GM19193 (cell line): ENCODE data around the gene USP44.

Experiments
- POLR2A ChIP-seq: IDR thresholded peaks from 4 replicates; pipeline ENCODE4 v1.6.1; 2011; ENCODE audit not compliant: insufficient read depth, insufficient read length; ENCODE audit errors: extremely low read depth

The USP44 gene

DNA sequence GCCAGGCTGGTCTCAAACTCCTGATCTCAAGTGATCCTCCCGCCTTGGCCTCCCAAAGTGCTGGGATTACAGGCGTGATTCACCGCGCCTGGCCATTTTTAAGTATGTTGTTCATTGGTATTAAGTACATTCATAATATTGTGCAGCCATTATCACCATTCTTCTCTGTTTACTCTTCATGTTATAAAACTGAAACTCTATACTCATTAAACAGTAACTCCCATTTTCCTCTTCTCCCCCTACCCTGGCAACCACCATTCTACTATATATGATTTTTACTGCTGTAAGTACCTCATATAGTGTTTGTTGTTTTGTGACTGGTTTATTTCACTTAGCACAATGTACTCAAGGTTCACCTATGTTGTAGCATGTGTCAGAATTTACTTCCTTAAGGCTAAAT, 54.2 kb downstream of the USP44 start:
- TF ChIP-seq POLR2A: no peak

DNA sequence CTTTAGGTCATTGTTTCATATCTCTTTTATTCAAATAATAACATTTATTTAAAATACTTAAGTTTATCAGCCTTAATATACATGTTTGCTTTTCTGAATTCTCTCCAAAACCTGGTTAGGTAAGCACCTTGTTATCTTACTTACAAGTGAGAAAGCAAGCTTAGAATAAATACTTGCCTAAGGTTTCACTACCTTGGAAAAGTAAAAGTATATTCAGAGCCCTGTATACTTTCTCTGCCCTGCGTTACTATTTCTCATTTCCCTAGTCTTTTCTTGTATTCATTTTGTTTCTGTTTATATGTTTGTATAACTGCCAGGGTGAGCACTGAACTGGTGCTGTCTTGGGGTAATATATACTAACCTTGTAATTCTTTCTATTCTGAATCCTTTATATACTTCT, 55.8 kb downstream of the USP44 start:
- no peak for TF ChIP-seq POLR2A

DNA sequence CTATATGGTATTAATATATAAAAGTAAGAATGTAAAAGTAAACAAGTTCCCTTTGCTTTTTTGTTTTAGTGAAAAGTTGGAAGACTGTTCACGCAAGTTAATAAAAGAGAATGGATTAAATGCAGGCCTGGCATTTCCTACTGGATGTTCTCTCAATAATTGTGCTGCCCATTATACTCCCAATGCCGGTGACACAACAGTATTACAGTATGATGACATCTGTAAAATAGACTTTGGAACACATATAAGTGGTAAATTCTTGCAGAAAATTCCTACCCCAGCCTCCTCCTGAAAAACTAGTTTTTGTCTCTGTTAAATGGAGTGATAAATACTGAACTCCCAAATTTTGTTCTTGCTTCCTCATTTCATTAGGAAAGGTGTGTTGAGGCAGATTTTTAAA, 56.4 kb downstream of the USP44 start:
- no peak for TF ChIP-seq POLR2A

DNA sequence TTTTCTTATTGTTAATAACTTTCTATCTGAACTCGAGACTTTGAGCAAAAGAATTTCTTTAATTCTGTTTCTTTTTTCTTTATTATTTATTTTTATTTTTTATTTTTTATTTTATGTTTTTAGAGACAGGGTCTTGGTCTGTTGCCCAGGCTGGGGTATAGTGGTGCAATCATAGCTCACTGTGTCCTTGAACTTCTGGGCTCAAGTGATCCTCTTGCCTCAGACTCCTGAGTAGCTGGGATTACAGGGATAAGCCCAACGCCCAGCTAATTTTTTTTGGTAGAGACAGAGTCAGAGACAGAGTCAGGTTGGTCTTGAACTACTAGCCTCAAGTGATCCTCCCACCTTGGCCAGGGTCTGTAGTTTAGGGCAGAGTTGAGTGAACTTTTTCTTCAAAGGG, 58.8 kb downstream of the USP44 start:
- TF ChIP-seq POLR2A: no peak

DNA sequence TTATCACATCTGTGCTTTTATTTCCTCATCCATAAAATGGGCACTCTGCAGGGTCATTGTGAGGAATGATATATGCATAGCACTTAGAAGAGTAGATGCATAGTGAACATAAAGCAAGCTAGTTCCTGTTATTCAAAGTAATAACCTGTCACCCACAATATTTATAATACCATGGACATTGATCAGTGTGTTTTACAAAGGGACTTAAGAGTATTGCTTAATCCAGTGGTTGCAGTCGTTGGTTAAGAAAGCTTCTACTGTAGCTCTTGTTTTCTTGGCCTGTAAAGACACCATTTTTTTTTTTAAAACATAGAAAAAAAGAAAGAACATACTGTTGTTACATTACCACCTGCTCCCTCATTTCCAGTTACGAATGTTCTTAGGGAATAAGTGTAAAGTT, 64.3 kb downstream of the USP44 start:
- TF ChIP-seq POLR2A: no peak

DNA sequence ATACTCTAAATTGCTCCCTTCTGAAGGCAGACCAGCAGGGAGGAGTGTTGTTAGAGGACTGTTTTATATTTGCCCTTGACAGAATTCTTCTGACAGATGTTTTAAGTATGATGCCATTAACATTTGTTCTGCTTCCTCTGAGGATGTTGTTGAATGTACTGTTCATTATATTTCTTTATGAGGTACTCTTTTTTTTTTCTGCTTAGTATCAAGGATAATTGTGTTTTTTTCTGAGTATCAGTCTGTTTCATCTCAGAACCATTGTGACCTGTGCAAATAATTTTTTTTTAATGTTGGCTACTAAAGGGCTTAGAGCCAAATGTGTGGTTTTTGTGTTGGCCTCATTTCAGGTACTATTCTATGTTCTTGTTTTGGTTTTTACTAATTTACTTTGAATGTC, 66.8 kb downstream of the USP44 start:
- no peak for TF ChIP-seq POLR2A

DNA sequence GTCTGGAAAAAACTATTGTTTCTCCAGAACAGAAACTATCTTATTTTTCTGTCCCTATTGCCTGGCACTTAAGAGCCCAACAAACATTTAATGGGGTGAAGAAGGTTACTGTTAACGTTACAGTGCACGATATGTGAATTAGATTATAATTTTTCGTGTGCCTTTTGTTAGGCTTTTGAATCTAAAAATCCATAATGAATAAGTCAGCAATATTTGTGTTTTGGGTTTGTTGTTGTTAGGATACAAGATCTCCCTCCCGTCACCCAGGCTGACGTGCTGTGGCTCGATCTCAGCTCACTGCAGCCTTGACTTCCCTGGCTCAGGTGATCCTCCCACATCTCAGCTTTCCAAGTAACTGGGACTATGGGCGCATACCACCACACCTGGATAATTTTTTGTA, 69.4 kb downstream of the USP44 start:
- no peak for TF ChIP-seq POLR2A

DNA sequence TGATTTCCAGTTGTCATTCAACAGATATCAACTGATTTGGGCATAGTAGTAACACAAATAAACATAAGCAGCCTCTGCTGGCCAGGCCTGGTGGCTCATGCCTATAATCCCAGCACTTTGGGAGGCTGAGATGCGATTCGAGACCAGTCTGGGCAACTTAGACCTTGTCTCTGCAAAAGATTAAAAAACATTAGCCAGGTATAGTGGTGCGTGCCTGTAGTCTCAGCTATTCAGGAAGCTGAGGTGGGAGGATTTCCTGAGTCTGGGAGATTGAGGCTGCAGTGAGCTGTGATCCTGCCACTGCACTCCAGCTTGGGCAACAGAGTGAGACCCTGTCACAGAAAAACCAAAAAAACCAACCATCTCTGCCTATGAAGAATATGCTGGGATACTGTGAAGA, 70.2 kb downstream of the USP44 start:
- TF ChIP-seq POLR2A: no peak

DNA sequence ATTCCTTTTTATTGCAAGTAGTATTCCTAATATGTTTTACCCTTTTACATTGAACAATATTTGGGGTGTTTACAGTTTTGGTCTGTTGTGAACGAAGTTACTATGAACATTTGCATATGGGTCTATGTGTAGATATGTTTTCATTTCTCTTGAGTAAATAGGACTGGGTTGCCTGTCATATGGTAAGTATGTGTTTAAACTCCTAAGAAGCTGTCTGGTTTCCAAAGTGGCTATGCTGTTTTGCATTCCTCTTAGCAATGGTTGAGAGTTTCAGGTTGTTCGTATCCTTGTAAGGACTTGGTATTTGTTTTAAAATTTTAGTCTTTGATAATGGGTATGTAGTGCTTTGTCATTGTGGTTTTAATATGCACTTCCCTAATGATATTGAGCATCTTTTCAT, 71.0 kb downstream of the USP44 start:
- no peak for TF ChIP-seq POLR2A

DNA sequence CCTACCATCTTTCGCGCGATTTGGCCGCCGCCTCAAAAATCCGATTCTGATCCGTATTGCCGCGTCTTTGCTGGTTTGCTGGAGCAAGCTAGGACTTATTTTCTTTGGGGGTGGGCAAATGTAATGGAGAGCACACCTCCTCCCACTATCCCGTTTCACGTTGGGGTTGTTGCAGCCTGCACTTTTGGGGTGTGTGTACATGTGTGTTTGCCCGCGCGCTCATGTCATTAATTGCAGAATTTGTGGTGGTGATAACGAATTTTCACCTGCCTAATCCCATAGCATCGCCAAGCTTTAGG, 76.7 kb downstream of the USP44 start:
- TF ChIP-seq POLR2A: no peak

DNA sequence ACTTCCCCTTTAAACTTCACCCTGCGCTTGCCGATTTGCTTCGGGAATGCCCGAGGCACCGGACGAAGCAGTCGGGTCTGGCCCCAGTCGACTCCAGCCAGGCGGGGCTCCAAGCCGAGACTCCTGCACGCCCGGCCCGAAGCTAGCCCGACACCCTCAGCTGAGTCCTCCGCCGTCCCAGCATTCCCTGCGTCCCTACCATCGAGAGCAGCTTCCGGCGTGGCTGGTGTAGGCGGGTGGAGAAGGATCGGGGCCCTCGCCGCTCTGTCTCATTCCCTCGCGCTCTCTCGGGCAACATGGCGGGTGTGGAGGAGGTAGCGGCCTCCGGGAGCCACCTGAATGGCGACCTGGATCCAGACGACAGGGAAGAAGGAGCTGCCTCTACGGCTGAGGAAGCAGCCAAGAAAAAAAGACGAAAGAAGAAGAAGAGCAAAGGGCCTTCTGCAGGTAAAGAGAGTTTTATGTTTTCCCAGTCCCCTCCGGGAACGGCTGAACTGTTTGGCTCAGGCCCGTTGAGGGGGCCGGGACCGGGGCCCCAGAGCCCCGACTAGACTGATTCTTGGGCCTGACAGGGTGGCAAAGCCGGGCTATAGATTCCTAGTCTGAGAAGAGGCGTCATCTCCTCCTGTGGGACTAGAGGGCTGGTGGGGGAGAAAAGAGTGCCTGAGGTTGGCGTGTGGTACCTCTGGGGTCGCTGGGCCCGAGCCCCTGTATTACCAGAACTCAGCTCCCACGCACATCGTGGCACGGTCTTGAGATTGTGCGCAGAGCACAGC, 77.2 kb downstream of the USP44 start, which contains the start of gene METAP2:
Gene METAP2 (plus strand): TSS at position 269 of the 776 bp plus-strand sequence. CDS start 28 bp downstream, at position 297.
- peak; percentile 98 for TF ChIP-seq POLR2A

DNA sequence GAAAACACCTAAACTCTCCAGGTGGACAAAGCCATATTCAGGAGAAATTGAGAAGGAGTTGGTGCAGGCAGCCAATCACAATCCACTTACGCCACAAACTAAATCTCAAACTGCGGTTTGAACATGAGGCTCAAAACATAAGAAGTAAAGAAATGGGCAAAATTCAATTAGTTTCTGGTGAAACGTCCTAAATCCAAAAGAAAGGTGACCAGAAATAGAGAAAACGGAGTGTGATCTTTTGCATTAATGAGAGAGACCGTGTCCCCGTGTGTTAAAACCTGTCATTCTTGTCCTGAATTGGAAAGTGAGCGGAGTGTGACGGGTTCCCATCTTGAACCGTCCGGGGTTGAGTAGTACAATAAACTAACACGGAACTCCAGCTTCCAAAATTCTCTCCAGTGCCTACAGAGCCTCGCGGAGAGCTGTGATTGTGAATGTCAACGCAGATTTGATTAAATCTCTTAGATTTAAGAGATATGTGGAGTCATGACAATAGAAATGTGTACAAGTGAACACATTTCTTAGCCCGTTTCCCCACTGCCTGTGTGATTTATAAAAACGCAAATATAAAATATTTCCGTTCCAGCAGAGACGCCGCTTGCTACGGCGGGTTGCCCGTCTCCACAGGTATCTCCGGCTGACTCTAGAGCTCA, 77.9 kb downstream of the USP44 start:
- no peak for TF ChIP-seq POLR2A

DNA sequence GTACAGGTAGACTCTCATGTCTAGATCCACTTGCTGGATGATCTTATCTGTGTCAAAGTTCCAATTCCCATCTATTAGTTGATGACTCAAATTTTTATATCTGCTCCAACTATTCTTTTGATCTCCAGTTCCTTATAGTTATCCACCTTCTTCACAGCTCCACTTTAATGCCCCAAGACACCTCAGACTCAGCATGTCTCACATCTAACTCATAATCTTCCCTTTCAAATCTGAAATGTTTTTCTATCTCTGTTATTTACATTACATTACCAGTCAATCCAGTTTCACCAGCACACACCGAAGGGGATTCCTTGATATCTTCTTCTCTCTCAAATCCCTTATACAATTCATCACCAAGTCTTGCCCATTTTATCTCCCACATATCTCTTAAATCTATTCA, 81.0 kb downstream of the USP44 start:
- no peak for TF ChIP-seq POLR2A
